ENCODE data around the gene ANKRD35. TPM values are rescaled to one million over a fixed set of nuclear protein-coding genes. Genes with fewer than 3 reads are reported as not detected.
A peak's percentile ranks its signal among the peaks of the same experiment; 100 is the strongest.

ANKRD35 gene
- total RNA-seq, 1 donor from 2014 or later, result not detected

DNA sequence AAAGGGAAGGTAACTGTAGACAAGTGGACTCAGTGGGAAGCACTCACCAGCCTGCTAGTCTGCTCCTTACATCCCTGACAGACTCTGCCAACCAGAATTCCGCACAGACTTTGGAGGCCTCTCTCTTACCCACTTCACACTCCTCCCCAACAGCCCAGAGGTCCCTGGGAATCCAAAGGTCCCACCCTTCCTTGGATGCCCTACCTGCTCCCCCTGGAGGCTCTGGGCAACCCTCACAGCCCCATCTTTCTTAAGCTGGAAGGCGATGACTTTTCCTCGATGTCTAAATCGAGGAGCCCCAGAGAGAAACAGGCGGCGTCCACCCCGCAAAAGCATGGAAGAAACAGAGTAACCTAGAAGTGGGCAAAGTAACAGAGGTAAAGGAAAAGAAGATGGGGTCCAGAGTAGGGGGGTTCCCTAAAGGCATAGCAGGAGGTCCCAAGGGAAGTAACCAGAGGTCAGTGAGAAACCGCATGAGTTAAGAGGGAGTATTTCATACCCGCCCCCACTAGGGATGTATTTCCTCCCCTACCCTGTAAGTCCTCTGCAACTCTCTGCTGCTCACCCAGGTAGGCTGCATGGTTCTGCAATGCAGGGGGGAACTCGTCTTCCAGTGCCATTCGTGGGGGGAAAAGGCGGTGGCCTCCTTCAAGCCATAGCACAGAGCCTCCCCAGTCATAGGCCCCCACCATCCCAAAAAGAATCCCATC, 15.8 kb upstream of the ANKRD35 start:
- Mint-ChIP-seq H3K27me3 (ENCODE audit: unreplicated experiment) (no peaks in the 10 kb centered on the region), H3K9me3 (ENCODE audit: unreplicated experiment) (no peaks in the 10 kb centered on the region), H3K4me1 (ENCODE audit: unreplicated experiment) (peaks cover under 1% of the 10 kb centered on the region), H3K36me3 (ENCODE audit: unreplicated experiment) (peaks cover 17% of the 10 kb centered on the region), H3K27ac (ENCODE audit: unreplicated experiment) (no peak overlapping the region), H3K4me3 (ENCODE audit: unreplicated experiment) (no peak overlapping the region)
- no peak for DNase-seq (ENCODE audit: extremely low spot score, unreplicated experiment)
- TF ChIP-seq, protein P1, sequence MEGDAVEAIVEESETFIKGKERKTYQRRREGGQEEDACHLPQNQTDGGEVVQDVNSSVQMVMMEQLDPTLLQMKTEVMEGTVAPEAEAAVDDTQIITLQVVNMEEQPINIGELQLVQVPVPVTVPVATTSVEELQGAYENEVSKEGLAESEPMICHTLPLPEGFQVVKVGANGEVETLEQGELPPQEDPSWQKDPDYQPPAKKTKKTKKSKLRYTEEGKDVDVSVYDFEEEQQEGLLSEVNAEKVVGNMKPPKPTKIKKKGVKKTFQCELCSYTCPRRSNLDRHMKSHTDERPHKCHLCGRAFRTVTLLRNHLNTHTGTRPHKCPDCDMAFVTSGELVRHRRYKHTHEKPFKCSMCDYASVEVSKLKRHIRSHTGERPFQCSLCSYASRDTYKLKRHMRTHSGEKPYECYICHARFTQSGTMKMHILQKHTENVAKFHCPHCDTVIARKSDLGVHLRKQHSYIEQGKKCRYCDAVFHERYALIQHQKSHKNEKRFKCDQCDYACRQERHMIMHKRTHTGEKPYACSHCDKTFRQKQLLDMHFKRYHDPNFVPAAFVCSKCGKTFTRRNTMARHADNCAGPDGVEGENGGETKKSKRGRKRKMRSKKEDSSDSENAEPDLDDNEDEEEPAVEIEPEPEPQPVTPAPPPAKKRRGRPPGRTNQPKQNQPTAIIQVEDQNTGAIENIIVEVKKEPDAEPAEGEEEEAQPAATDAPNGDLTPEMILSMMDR (IDR thresholded peaks at IDR 0.05), result no peak

GRCh38 chr1:145898756-145899155, 13.1 kb upstream of the ANKRD35 start:
- peaks cover 16% of the 10 kb centered on the region for H3K36me3 Mint-ChIP-seq (ENCODE audit: unreplicated experiment)
- no peak overlapping the region for H3K27ac Mint-ChIP-seq (ENCODE audit: unreplicated experiment)
- H3K9me3 Mint-ChIP-seq (ENCODE audit: unreplicated experiment), result no peaks in the 10 kb centered on the region
- H3K4me1 Mint-ChIP-seq (ENCODE audit: unreplicated experiment), result no peaks in the 10 kb centered on the region
- H3K4me3 Mint-ChIP-seq (ENCODE audit: unreplicated experiment), result no peak overlapping the region
- H3K27me3 Mint-ChIP-seq (ENCODE audit: unreplicated experiment), result no peaks in the 10 kb centered on the region
- no peak for DNase-seq (ENCODE audit: extremely low spot score, unreplicated experiment)
- TF ChIP-seq, protein P1 (IDR thresholded peaks at IDR 0.05), result no peak

DNA sequence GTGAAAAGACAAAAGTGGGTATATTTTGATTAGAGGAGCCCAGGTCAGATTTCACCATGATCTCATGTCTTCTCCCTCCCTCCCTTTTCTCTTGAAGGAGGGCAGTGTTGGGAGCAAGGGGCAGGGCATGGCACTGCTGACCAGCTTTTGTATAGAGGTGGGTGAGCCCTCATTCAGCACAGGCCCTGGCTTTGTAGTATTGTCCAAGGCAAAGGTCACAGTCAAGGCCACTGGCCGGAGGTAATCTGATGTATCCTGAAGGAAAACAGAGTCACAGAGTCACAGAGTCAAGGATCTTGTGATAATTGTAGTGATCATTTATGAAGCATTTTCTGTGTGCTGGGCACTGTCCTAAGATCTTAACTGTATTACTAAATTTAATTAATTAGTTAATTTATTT, 12.3 kb upstream of the ANKRD35 start:
- Mint-ChIP-seq H3K9me3 (ENCODE audit: unreplicated experiment) (no peaks in the 10 kb centered on the region), H3K27me3 (ENCODE audit: unreplicated experiment) (no peaks in the 10 kb centered on the region), H3K36me3 (ENCODE audit: unreplicated experiment) (peaks cover 19% of the 10 kb centered on the region), H3K4me3 (ENCODE audit: unreplicated experiment) (no peak overlapping the region), H3K27ac (ENCODE audit: unreplicated experiment) (no peak overlapping the region), H3K4me1 (ENCODE audit: unreplicated experiment) (peaks cover 6% of the 10 kb centered on the region)
- TF ChIP-seq, protein P1 (IDR thresholded peaks at IDR 0.05), result no peak
- no peak for DNase-seq (ENCODE audit: extremely low spot score, unreplicated experiment)

DNA sequence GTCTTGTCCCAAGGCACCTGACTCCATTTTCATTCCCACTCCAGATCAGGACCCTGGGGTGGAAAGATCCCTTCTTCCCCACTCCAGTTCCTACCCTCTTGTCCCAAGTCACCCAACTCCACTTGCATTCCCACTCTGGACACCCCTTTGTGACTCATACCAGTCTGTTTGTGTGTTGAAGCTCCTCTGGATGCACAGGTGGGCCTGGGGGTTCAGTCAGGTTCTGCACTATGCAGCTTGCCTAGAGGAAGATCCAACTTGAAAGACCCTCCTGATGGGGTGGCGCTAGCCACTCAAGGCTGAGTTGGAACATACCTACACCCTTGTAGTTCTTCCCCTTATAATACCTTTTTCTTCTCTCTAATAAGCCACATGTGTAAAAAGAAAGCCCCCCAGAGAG, 9.8 kb upstream of the ANKRD35 start:
- Mint-ChIP-seq H3K27ac (ENCODE audit: unreplicated experiment) (no peak overlapping the region), H3K36me3 (ENCODE audit: unreplicated experiment) (peaks cover 16% of the 10 kb centered on the region), H3K4me1 (ENCODE audit: unreplicated experiment) (peaks cover 28% of the 10 kb centered on the region), H3K9me3 (ENCODE audit: unreplicated experiment) (no peaks in the 10 kb centered on the region), H3K4me3 (ENCODE audit: unreplicated experiment) (no peak overlapping the region), H3K27me3 (ENCODE audit: unreplicated experiment) (no peaks in the 10 kb centered on the region)
- DNase-seq (ENCODE audit: extremely low spot score, unreplicated experiment), result no peak
- TF ChIP-seq, protein P1 (IDR thresholded peaks at IDR 0.05), result no peak

DNA sequence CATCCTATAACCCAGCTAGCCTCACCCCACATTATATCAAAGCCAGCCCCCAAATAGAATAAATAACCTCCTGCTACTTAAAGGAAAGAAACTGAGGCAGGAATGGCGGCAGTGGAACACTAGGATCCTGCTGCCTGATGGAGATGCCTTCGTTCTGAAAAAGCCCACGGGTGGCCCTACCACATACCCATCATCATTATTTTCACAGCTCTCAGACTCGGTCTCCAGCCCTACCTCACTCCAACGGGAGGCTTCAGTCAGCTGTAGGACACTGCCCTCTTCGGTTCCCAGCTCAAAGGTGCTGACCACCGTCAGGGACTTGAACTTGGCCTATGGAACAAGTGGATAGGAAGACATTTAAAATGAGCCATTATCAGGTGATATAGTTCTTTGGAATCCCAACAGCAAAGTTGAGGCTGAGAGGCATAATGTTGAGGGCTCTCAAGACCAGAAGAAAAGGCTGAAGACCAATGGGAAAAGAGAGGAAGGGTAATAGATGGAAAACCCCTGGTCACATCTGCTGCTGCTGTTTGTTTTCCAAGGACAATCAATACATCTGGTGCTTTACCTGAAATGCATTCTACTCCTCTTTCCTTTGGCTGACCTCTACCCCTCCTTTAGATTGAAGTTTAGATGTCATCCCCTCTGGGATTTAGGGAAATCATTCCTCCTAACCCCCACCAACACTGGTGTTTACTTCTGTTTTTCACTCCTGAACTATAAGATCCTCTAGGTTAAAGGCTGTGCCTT, 7.8 kb upstream of the ANKRD35 start:
- TF ChIP-seq, protein P1 (IDR thresholded peaks at IDR 0.05), result no peak
- H3K9me3 Mint-ChIP-seq (ENCODE audit: unreplicated experiment), result no peaks in the 10 kb centered on the region
- no peaks in the 10 kb centered on the region for H3K27me3 Mint-ChIP-seq (ENCODE audit: unreplicated experiment)
- H3K36me3 Mint-ChIP-seq (ENCODE audit: unreplicated experiment), result peaks cover 16% of the 10 kb centered on the region
- H3K4me1 Mint-ChIP-seq (ENCODE audit: unreplicated experiment), result peaks cover 37% of the 10 kb centered on the region
- DNase-seq (ENCODE audit: extremely low spot score, unreplicated experiment), result no peak
- peak overlapping the region; percentile 98 for H3K27ac Mint-ChIP-seq (ENCODE audit: unreplicated experiment)
- H3K4me3 Mint-ChIP-seq (ENCODE audit: unreplicated experiment), result no peak overlapping the region

Data from osteocyte (in vitro differentiated cells).